Stomach (tissue), 4 donors: ENCODE data around the gene AFM.

Experiments
- CTCF ChIP-seq, 7 experiments: fragments of 450-650 bp in 4 of 7; fragments of 200-600 bp in 3 of 7; sonication (generic) in 3 of 7; IDR thresholded peaks; one replicate each; pipeline ENCODE4 v1.5.1; 2016 to 2019; ENCODE audit warnings: antibody characterized with exemption in 7 of 7, control low read depth in 2 of 7, mild to moderate bottlenecking in 1 of 7
- POLR2A ChIP-seq, 4 donors: fragments of 450-650 bp; IDR thresholded peaks; one replicate each; pipeline ENCODE4 v1.6.1; 2016; ENCODE audit warnings: antibody characterized with exemption in 4 of 4, control low read depth in 2 of 4, mild to moderate bottlenecking in 1 of 4, moderate library complexity in 1 of 4
- POLR2AphosphoS5 ChIP-seq, 3 donors: sonication (generic); formaldehyde crosslinking; IDR thresholded peaks; one replicate each; pipeline ENCODE4 v1.6.1; 2016; ENCODE audit warnings: antibody characterized with exemption in 3 of 3

- TF ChIP-seq POLR2A (IDR thresholded peaks at IDR 0.05) = no peak
- no peak for TF ChIP-seq POLR2AphosphoS5 (IDR thresholded peaks at IDR 0.05)
- no peak for TF ChIP-seq CTCF (IDR thresholded peaks at IDR 0.05)
These were observed 30.1 kb upstream of the AFM start for GRCh38 chr4:73451404-73451803.
